LNCaP clone FGC (cell line): Measurements from ENCODE around the gene PHF13.

Experiments used
- DNase-seq: peaks from one replicate; pipeline ENCODE4 v3.0.0-alpha.2; 2011; ENCODE audit warnings: low read depth
- H3K4me3 ChIP-seq: 2 replicates; pipeline ENCODE4 v1.5.1; 2011; ENCODE audit warnings: mild to moderate bottlenecking, low read depth, low read length, control low read depth
- CTCF ChIP-seq: IDR thresholded peaks from 2 replicates; pipeline ENCODE4 v1.5.1; 2012; ENCODE audit warnings: mild to moderate bottlenecking; ENCODE audit not compliant: control insufficient read depth, insufficient read depth; ENCODE audit errors: extremely low read depth

The PHF13 gene

DNA sequence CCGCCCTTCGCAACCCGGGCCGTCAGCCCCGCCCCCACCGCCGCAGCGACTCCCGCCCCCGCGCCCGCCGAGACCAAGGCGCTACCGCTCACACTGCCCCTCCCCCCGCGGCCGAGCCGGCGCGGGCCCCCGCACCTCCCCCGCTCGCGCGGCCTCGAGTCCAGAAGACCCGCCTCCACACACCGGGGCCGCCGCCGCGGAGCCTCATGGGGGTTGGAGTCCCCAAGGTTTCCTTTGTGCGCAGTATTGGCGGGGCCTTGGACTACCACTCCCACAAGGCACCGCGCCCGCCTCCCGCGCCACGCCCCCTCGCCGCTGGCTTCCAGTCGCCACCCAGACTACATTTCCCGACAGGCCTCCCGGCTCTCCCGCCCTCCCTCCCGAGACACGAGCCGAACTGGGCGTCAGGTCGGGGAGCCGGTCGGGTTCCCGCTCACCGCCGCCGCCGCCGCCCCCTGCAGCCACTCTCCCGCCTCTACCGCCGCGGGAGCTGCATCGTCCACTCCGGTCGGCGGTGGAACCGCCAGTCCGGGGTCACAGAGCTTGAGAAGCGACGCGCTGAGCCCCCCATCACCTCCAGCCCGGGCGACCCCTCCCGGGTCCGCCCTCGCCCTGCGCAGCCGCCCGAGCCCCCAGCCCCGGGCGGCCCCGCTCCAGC lies at the start of gene PHF13:
Gene PHF13 (plus strand): TSS at position 371 of the 658 bp plus-strand sequence. CDS start 336 bp downstream, outside the sequence.
- H3K4me3 ChIP-seq: peak within 1 kb of the TSS; percentile 64
- TF ChIP-seq CTCF: no peak
- DNase-seq: peak; percentile 95

- no peak overlapping the region for H3K4me3 ChIP-seq
- TF ChIP-seq CTCF: no peak
- no peak for DNase-seq
Measured at GRCh38 chr1:6569033-6569432, 44.5 kb upstream of the PHF13 start.

- no peak overlapping the region for H3K4me3 ChIP-seq
- no peak for DNase-seq
- TF ChIP-seq CTCF: no peak
Measured at GRCh38 chr1:6570100-6570499, 43.4 kb upstream of the PHF13 start.

DNA sequence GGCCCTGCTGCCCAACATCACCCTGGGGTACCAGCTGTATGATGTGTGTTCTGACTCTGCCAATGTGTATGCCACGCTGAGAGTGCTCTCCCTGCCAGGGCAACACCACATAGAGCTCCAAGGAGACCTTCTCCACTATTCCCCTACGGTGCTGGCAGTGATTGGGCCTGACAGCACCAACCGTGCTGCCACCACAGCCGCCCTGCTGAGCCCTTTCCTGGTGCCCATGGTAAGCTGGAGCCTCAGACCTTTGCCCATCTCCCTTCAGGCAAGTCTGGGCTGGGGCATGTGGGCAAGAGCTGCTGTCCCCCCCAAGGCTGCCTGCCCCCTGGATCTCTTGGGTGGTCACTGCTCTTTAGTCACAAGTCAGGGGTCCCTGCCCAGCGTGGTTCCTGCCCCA lies 42.5 kb upstream of the PHF13 start:
- DNase-seq: no peak
- no peak for TF ChIP-seq CTCF
- H3K4me3 ChIP-seq: no peak overlapping the region

GRCh38 chr1:6572653-6573383 lies 40.7 kb upstream of the PHF13 start:
- DNase-seq: no peak
- H3K4me3 ChIP-seq: no peak overlapping the region
- TF ChIP-seq CTCF: no peak

DNA sequence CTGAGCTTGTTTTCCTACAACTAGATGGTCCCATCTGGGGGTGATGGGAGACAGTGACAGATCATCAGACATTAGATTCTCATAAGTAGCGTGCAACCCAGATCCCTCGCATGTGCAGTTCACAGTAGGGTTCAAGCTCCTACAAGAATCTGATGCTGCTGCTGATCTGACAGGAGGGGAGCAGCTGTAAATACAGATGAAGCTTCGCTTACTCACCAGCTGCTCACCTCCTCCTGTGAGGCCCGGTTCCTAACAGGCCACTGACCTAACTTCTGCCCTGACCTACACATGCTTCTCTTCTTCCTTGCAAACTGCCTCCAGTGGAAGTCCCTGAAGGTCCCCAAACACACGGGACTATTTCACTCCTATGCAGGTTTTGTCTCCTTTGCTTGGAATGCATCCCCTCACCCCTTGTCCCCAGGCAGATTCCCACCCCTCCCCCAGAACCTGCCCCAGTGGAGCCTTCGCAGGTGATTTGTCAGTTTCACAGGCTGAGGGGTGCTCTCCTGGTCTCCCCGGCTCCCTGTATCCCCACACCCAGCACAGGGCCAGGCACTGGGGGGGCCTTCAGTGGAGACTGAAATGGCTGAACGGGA lies 39.4 kb upstream of the PHF13 start:
- no peak for TF ChIP-seq CTCF
- H3K4me3 ChIP-seq: no peak overlapping the region
- DNase-seq: no peak
